Right ventricle myocardium superior (tissue), 1 donor: ENCODE data around the gene TFAP2D. TPM values are rescaled to one million over a fixed set of nuclear protein-coding genes. Genes with fewer than 3 reads are reported as not detected.

ENCODE experiments used
- ATAC-seq: fragments of 200-7000 bp; cut with Tn5 transposase; one replicate; pipeline ENCODE4 v1.9.1; 2020; ENCODE audit warnings: mild to moderate bottlenecking; ENCODE audit not compliant: poor library complexity
- DNase-seq: peaks from one replicate; pipeline ENCODE4 v3.0.0-alpha.2; 2020
- intact Hi-C: fragments of 100-400 bp; cut with DNase I; formaldehyde crosslinking; loops from one replicate; pipeline ENCODE4 v1.11.2; 2022
- total RNA-seq: library from RNA; stranded (reverse); fragmentation: NEBNext Ultra II Directional; extraction: Animal tissue kit (Norgen Biotek cat#: 25700); gene quantifications from one replicate; pipeline ENCODE4 v1.2.1, GENCODE V29; 2021
- donor health status: DM: no; HTN: yes; CAD: no; lungs with severe emphysema.

TFAP2D gene
- total RNA-seq, 1 donor from 2014 or later, result not detected

- intact Hi-C loops, result no loop called here
- no peak for ATAC-seq
- no peak for DNase-seq
These were observed 4.6 kb downstream of the TFAP2D start for GRCh38 chr6:50717734-50718457.

GRCh38 chr6:50718566-50718965 lies 5.2 kb downstream of the TFAP2D start:
- no peak for DNase-seq
- intact Hi-C loops, result no loop called here

GRCh38 chr6:50720623-50721022 lies 7.3 kb downstream of the TFAP2D start:
- DNase-seq (no peak), ATAC-seq (no peak)
- intact Hi-C loops, result no loop called here

More at GRCh38 chr6:50718566-50718965, 5.2 kb downstream of the TFAP2D start:
- ATAC-seq, result no peak

GRCh38 chr6:50721978-50722377 lies 8.7 kb downstream of the TFAP2D start:
- DNase-seq (no peak), ATAC-seq (no peak)
- intact Hi-C loops, result no loop called here

- ATAC-seq (no peak), DNase-seq (no peak)
- intact Hi-C loops, result no loop called here
These were observed 9.7 kb downstream of the TFAP2D start for GRCh38 chr6:50722829-50723554.

- no peak for ATAC-seq
- no peak for DNase-seq
- intact Hi-C loops, result no loop called here
These were observed 11.2 kb downstream of the TFAP2D start for GRCh38 chr6:50724381-50725124.

- ATAC-seq (no peak), DNase-seq (no peak)
- intact Hi-C loops, result no loop called here
These were observed 21.2 kb downstream of the TFAP2D start for GRCh38 chr6:50734488-50734887.

- no peak for DNase-seq
- intact Hi-C loops, result no loop called here
- ATAC-seq, result no peak
These were observed 28.8 kb downstream of the TFAP2D start for GRCh38 chr6:50742161-50742560.

GRCh38 chr6:50744976-50745375 lies 31.6 kb downstream of the TFAP2D start:
- no peak for ATAC-seq
- intact Hi-C loops, result no loop called here
- DNase-seq, result no peak

GRCh38 chr6:50762798-50763197 lies 49.5 kb downstream of the TFAP2D start:
- ATAC-seq (no peak), DNase-seq (no peak)
- intact Hi-C loops, result no loop called here

- DNase-seq (no peak), ATAC-seq (no peak)
- intact Hi-C loops, result no loop called here
These were observed 65.4 kb downstream of the TFAP2D start for GRCh38 chr6:50778696-50779095.

- ATAC-seq, result no peak
- DNase-seq, result no peak
- intact Hi-C loops, result no loop called here
These were observed 67.1 kb downstream of the TFAP2D start for GRCh38 chr6:50780382-50780781.

GRCh38 chr6:50785921-50786320 lies 72.6 kb downstream of the TFAP2D start:
- intact Hi-C loops, result no loop called here
- no peak for DNase-seq
- no peak for ATAC-seq

- ATAC-seq (no peak), DNase-seq (no peak)
- intact Hi-C loops, result no loop called here
These were observed 78.7 kb downstream of the TFAP2D start for GRCh38 chr6:50791900-50792508.

- intact Hi-C loops, result no loop called here
- no peak for ATAC-seq
These were observed 79.4 kb downstream of the TFAP2D start for GRCh38 chr6:50792771-50793170.

GRCh38 chr6:50795574-50795973 lies 82.2 kb downstream of the TFAP2D start:
- no peak for ATAC-seq
- no peak for DNase-seq
- intact Hi-C loops, result no loop called here

More at GRCh38 chr6:50792771-50793170, 79.4 kb downstream of the TFAP2D start:
- no peak for DNase-seq

- intact Hi-C loops, result no loop called here
- ATAC-seq (no peak), DNase-seq (no peak)
These were observed 91.0 kb downstream of the TFAP2D start for GRCh38 chr6:50804283-50804682.

GRCh38 chr6:50807035-50807434 lies 93.7 kb downstream of the TFAP2D start:
- ATAC-seq (no peak), DNase-seq (no peak)
- intact Hi-C loops, result no loop called here

- DNase-seq, result no peak
- ATAC-seq, result no peak
- intact Hi-C loops, result loop anchor here (5.0 kb wide), 1 partner anchor 1207 kb away; no protein-coding TSS in a partner anchor
These were observed 102.2 kb downstream of the TFAP2D start for GRCh38 chr6:50815436-50816114.
